Stimulated activated CD4-positive, alpha-beta T cell treated with anti-CD3 and anti-CD28 coated beads, Interleukin-15, amount 100 ng/mL, for 24 hours (primary cell): ENCODE measurements around the gene SLC25A3.
A peak's percentile ranks its signal among the peaks of the same experiment; 100 is the strongest.
"Not testable (repeated sequence)": the region's sequence is repeated elsewhere in the genome, so short reads cannot be mapped to it uniquely, and the experiment has no call there.

Source experiments
- DNase-seq: peaks from one replicate; pipeline ENCODE4 v3.0.0-alpha.2; 2020

Gene SLC25A3

DNA sequence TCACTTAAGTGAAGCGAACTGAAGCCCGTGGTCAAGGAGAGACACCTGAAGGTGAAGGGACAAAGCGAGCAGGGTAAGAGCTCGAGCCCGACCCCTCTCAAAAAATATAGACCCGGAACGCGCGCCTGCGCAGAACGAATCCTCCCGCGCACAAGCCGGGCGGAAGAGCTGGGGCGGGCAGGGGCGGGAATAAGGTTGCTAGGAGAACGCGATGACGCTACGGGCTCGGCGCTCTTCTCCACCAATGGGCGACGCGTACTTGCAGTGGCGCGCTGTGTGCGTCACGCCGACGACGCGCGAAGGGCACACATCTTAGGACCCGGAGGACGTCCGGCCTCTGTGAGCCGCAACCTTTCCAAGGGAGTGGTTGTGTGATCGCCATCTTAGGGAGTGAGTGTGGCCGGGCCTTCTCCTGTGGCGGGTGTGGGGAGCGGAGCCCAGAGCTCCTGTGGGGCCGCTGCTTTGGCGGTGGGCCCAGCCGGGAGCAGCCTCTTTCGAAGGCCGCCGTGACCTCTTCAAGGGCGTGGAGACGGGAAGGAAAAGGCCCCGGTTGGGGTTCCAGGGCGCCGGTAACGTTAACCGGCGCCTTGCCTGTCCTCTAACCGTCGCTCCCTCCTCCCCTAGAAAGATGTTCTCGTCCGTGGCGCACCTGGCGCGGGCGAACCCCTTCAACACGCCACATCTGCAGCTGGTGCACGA, at the start of gene SLC25A3:
Gene SLC25A3, plus strand, starts transcription at position 336 of the 699 bp plus-strand sequence. Its CDS starts 293 bp downstream, at position 629.
- peak; percentile 95 for DNase-seq

DNA sequence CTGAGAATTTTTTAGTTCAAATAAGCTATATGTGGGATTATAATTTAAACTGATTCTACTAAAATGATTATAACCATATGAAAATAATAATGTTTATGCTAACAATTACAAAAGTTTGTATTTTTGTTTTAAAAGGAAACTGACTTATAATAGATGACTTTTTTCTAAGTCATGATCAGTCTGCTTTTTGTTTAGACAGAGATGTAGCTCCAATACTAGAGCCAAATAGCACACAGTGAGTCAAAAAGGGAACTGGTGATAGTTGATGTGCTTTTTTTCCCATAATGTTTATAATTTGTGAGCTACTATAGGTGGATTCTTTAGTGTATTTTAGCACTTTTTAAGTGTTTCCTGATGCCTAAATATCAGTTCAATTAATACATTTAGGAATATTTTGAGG, 49.8 kb upstream of the SLC25A3 start:
- no peak for DNase-seq

DNA sequence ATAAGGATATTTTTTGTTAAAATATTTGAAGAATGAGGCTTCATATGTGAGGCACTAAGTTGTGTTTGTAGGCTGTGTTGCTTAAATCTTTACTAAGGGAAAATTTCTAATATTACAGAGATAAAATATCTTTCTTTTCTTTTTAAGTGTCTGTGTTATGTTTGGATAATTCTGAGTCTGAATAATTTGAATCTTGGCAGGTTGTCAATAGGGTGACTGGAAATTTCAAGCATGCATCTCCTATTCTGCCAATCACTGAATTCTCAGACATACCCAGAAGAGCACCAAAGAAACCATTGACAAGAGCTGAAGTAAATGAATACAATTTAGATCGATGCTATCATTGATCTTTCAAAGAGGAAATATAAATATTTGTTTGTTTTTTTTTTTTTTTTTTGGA, 48.7 kb upstream of the SLC25A3 start:
- DNase-seq: no peak

DNA sequence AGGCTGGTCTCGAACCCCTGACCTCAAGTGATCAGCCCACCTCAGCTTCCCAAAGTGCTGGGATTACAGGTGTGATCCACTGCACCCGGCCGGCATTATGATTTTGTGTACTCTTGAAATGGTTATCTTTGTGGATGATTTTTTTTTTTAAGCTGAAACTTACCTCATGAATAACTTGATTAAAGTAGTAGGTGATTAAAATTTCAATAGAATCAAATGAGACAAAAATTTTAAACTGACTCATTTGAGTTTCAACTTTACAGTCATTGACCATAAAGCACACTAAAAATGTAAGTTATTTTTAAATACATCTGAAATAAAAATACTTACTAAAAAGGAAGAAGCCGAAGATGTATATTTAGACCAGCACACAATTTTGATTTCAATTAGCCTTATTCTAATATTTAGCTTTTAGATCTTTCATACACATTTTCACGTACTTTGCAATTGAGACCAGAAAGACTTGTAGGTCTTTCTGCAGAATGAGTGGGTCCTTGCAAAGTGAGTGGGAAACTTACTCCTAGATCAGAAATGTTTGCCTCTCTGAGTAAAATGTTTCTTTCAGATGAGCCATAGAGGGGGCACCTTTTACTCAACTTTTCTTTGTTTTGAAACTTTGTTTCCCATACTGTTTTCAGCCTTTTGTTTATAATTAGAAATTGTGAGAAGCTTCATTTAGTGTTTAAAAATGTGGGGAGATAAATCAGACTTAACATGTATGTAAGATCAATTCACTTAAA, 43.9 kb upstream of the SLC25A3 start:
- DNase-seq: no peak

DNA sequence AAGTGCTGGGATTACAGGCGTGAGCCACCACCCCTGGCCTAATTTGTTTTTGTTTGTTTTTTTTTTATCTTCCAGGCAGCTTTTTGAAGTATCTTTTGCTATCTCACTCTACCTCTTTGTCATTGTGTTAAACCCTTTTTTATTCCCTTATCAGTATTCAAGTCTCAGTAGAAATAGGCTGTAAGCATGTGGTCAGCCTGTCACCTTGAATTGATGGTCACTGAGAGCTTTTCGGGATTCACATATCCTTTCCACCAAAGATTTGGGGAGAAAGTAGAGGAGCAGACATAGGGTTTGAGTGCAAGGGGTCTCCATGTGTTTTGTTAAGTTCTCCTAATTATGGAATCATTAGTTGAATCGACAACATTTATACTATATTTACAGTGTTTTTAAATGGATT, 41.7 kb upstream of the SLC25A3 start:
- DNase-seq: no peak

DNA sequence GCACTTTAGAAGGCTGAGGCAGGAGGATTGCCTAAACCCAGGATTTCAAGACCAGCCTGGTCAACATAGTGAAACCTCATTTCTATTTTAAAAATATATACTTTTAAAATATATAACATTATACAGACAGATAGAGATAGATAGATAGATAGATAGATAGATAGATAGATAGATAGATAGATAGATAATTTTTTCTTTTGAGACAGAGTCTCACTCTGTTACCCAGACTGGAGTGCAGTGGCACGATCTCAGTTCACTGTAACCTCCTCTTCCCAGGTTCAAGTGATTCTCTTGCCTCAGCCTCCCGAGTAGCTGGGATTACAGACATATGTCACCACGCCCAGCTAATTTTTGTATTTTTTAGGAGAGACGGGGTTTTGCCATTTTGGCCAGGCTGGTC, 35.4 kb upstream of the SLC25A3 start:
- DNase-seq: not testable (repeated sequence)

DNA sequence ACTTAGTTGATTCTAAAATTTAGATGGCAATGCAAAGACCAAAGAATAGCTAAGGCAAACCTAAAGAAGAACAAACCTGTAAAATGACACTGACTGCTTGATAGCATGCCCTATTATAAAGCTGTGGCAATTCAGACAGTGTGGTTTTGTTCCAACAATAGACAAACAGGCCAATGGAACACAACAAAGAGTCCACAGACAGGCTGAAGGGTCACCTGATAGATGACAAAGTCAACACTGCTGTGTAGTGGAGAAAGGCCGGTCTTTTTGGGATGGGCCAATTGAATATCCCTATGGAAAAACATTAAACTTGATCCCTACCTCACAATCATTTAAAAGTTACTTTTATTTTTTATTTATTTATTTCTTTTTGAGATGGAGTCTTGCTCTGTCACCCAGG, 33.8 kb upstream of the SLC25A3 start:
- DNase-seq: no peak

DNA sequence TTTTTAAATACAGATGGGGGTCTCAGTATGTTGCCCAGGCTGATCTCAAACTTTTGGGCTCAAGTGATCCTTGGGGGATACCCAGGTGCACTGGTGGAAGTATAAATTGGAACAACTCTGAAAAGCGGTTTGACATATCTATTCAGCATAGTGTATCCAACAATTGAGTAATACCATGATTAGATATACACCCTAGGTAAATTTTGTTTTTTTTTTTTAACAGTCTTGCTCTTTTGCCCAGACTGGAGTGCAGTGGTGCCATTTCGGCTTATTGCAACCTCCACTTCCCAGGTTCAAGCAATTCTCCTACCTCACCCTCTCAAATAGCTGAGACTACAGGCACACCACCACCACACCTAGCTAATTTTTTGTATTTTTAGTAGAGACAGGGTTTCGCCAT, 31.6 kb upstream of the SLC25A3 start:
- no peak for DNase-seq

DNA sequence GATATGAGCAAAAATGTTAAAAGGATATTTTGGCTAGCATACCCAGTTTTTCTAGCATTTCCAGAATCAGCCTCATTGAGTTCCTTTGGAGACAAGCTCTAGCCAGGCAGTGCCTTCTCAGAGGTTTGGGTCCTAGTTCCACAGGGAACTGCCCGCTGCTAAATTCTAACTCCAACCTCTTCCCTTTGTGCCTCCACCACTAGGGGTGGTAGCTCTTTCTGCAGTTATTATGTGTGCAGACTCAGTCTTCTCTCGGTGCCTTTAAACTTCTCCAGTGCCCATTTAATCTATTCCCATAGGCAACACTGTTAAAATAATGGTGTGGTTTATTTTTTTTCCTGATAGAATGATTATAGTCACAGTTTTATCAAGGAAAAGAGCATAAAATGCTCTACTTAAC, 21.5 kb upstream of the SLC25A3 start:
- DNase-seq: no peak

DNA sequence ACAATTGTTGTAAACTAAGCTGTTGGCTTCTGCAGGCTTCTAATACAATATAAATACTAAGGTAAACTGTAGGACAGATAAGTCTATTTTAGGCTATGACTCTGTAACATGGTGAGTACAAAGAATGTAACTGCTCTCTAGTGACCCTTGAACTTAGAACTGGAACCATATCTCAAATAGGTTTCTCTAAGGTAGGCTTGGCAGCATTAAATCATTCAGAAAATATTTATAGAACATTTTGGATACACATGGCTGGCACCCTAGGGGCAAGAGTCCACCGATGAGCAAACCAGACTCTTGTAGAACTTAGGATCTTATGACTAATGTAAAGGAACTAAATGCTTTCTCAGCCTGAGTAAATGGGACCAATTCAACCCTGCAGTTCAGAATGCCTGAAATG, 19.4 kb upstream of the SLC25A3 start:
- no peak for DNase-seq

DNA sequence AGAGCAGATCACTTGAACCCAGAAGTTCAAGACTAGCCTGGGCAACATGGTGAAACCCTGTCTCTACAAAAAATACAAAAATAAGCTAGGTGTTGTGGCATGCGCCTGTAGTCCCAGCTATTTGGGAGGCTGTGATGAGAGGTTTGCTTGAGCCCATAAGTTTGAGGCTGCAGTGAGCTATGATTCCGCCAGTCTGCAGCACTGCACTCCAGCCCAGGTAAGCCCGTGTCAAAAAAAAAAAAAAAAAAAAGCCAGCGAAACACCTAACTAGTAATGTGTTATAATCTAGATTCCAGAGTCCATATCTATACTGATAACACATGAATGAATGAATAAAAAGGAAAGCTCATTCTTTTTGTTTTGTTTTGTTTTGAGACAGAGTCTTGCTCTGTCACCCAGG, 18.5 kb upstream of the SLC25A3 start:
- no peak for DNase-seq

DNA sequence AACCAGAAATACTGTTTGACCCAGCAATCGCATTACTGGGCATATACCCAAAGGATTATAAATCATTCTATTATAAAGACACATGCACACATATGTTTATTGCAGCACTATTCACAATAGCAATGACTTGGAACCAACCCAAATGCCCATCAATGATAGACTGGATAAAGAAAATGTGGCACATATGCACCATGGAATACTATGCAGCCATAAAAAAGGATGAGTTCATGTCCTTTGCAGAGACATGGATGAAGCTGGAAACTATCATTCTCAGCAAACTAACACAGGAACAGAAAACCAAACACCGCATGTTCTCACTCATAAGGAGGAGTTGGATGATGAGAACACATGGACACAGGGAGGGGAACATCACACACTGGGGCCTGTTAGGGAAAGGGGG, 16.7 kb upstream of the SLC25A3 start:
- not testable (repeated sequence) for DNase-seq

DNA sequence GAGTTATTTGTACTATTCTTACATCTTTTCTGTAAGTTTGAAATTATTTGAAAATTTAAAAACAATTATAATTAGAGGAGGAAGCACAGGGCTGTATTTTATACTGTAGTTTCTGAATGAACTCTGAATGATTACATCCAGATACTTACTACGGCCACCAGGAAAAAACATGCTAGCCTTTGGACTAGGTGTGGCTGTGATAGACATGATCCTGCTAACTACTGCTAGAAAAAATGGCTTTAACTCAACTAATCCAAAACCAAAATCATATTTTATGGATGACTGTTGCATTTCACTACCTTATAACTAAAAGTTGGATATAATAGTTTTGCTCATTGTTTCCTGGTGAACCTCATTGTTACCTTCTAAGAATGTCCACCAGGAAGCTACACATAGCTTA, 15.1 kb upstream of the SLC25A3 start:
- DNase-seq: no peak

DNA sequence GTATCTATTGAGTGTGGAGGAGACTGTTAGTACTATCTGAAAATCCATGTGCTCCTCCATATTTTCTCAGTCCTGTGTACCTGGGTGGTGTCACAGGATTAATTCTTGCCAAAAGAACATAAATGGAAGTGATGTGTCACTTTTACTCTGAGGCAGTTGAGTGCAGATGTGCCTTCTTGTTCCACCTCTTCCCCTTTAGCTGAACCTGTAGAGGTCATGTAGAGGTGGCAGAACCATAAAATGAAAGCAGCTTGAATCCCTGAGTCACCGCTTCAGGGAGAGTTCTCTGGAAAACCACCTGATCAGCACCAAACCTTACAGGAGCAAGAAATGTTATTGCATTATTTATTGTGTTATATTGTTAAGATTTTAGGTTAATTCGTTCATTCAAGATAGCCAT, 14.7 kb upstream of the SLC25A3 start:
- DNase-seq: no peak

DNA sequence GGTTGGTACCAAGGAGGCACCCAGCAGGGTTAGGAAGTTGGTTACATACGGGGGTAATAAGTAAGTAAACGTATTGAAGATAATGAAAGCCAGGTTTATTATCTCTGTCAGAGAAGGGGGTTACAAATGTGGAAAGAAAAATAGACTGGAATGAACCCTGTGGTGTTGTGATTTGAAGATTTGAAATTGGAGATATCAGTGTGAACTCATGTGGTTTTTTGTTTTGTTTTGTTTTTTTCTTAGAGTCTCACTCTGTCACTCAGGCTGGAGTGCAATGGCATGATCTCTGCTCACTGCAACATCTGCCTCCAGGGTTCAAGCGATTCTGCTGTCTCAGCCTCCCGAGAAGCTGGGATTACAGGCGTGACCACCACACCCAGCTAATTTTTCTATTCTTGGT, 14.1 kb upstream of the SLC25A3 start:
- DNase-seq: no peak

DNA sequence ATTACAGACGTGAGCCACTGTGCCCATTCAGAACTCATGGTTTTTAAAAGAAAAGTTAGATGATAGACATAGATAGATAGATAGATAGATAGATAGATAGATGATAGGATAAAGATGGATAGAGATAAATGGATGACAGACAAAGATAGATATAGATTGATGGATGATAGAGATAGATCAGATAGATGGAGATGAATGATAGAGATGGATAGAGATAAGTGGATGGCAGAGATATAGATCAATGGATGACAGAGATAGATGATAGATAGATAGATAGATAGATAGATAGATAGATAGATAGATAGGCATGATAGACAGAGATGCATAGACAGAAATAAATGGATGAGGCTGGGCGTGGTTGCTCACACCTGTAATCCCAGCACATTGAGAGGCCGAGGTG, 13.7 kb upstream of the SLC25A3 start:
- DNase-seq: no peak

DNA sequence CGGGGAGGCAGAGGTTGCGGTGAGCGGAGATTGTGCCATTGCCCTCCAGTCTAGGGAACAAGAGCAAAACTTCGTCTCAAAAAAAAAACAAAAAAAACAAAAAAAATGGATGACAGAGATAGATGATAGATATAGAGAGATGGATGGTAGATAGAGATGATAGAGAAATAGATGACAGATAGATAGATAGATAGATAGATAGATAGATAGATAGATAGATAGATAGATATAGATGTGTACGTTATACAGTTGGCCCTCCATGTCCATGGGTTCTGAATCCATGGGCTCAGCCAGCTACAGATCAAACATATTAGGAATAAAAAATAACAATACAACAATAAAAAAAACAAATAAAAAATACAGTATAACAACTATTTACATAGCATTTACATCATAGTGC, 12.8 kb upstream of the SLC25A3 start:
- no peak for DNase-seq

DNA sequence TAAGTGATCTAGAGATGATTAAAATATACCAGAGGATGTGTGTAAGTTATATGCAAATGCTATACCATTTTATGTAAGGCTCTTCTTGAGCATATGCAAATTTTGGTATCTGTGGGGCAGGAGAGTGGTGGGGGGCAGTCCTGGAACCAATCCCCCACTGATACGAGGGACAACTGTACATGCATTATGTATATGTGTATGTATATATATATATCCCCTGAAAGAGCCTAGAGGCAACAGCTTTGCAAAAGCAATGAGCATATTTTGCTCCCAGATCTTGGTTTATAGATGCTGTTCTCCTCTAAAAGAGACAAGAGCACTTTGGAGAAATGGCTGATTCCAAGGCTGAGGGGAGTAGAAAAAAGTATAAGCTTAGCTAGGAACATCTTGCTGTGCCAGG, 12.4 kb upstream of the SLC25A3 start:
- no peak for DNase-seq

DNA sequence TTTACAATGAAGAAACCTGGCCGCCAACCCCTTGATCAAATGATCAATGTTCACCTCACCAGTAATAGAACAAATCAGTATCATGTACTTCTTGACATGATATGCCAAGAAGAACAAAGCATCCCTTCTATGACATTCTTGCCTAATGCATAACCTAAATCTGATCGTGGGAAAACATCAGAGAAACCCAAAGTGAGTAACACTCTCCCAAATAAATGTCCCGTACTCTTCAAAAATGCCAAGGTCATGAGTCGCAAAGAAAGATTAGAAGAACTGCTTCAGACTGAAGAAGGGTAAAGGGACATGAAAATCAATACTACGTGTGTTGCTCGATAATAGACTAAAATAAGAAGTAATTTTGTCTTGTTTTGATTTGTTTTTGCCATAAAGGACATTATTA, 11.4 kb upstream of the SLC25A3 start:
- no peak for DNase-seq

DNA sequence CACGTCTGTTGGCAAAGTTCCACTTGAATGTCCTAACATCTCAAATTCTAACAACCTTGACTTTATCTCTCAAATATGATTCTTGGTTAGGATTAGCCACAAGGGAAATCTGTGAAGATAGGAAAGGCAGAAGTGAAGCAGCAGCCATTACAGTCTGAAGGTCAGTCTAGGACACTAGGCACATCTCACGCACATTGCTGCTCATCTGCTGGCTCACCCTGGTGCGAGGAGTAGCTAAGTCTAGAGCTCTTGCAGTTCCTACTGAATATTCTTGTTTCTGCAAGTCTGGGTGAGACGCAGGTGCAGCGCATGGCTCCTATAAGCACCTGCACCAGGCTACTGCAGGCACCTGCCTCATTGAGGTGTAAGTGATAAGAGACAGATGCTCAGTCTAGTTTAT, 6.4 kb upstream of the SLC25A3 start:
- no peak for DNase-seq

DNA sequence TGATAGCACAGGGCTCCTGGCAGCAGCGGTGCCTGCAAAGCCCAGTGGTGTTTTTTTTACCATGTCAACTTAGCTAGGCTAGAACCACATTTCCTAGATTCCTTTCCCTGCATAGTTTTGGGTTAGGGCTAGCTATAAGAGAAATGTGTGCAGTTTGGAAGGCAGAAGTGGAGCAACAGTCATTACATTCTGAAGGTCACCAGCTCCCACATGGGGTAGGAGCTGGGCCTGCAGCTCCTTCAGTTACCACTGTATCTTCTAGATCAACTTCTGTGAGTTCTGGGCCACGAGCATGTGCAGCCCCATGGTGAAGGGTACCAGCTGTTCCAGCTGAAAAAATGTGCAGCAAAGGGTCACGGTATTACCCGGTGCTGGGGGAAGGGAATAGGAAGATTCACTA, 2.3 kb upstream of the SLC25A3 start:
- no peak for DNase-seq

DNA sequence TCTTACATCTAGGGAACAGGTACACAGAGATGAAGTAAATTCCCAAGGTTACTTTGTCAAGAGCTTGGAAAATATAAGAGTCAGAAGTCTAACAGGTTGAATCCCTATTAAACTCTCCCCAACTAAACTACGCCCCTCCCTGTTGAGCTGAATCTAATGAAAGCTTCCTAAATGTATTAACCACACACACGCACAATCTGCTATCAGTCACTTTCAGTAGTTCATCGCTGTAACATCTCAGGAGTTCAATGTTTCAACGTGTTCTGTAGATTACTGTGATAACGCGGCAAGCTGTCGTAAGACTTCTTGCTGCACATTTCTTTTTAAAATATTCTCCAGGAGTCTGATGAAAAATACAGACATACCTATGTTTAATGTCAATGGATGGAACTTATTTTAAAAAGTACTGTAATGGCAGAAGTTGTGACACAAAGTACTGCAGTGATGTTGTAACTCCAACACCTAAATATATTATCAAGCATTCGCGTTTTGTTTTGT, 612 bp upstream of the SLC25A3 start:
- no peak for DNase-seq

DNA sequence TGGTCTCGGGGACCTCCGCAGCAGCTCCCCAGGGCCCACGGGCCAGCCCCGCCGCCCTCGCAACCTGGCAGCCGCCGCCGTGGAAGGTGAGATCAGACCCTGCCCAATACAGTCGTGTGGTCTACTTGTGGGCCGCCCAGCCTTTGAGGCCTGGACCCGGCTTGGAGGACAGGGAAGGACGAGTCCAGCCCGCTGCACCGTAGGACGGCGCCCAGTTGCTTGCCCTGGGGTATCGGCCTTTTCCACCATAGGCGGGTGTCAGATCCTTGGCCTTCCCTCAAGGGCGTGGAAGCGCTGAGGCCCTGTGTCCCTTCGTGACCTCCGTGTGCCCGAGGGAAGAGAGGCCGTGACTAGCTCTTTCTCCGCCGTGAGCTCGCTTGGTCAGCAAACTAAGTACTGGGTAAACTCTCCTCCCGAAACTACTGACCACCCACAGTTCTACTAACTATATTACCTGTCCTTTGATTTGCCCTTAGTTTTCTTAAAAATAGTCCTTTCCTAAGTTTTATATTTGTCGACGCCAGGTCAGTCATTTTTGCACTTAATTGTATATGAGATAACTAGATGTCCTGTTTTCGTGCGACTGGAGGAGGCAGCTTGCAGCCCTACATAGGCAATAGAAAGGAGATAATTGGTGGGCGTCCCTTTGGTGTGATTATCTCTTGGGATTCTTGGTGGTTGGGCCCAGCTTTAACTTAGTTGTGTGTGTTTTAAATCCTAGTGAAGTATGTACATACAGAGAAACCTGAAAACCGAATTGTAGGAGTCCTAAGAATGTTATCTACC, 757 bp downstream of the SLC25A3 start:
- peak; percentile 34 for DNase-seq
